Spleen (tissue), 7 donors: ENCODE data around the gene TPTE2.
"Not testable (repeated sequence)": the region's sequence is repeated elsewhere in the genome, so short reads cannot be mapped to it uniquely, and the experiment has no call there.

Source experiments
- POLR2A ChIP-seq, 3 donors: fragments of 450-650 bp; IDR thresholded peaks; one replicate each; pipeline ENCODE4 v1.5.1; 2017; ENCODE audit warnings: antibody characterized with exemption in 3 of 3, mild to moderate bottlenecking in 1 of 3
- POLR2AphosphoS5 ChIP-seq, 3 donors: sonication (generic); formaldehyde crosslinking; IDR thresholded peaks; one replicate each; pipeline ENCODE4 v1.5.1; 2017; ENCODE audit warnings: antibody characterized with exemption in 3 of 3
- TF ChIP-seq, protein P1 (sequence below), 11 experiments: fragments of 200-600 bp in 7 of 11; fragments of 450-650 bp in 4 of 11; sonication (generic) in 4 of 11; IDR thresholded peaks in 8 of 11; conservative IDR thresholded peaks in 3 of 11; 1 replicate in 7 of 11; 2 replicates in 4 of 11; pipeline versions ENCODE4 v1.4.0 to v1.8.0; 2016 to 2021; ENCODE audit warnings: antibody characterized with exemption in 11 of 11, inconsistent platforms in 4 of 11, mild to moderate bottlenecking in 1 of 11
- donor health status: DM: no; HTN: no; CAD: no; lungs with moderate emphysema.
- donor health status: DM: no; HTN: no; CAD: no.
- donor health status: DM: no; HTN: no; CAD: no.

DNA sequence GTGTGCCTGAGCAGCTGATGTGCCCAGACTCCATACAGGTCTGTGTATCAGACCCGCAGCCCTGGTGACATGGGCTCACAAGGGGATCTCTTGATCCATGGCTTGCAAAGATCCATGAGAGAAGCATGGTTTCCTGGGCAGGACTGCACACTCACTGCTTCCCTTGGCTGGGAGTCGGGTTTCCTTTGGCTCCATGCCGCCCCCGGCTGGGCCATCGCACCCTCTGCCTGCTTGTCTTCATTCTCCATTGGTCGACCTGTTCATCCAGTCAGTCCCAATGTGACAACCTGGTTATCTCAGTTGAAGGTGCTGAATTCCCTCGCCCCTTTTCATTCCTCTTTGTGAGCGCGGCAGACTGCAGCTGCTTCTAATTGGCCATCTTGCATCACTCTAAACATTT, 101.2 kb downstream of the TPTE2 start:
- TF ChIP-seq, protein P1, sequence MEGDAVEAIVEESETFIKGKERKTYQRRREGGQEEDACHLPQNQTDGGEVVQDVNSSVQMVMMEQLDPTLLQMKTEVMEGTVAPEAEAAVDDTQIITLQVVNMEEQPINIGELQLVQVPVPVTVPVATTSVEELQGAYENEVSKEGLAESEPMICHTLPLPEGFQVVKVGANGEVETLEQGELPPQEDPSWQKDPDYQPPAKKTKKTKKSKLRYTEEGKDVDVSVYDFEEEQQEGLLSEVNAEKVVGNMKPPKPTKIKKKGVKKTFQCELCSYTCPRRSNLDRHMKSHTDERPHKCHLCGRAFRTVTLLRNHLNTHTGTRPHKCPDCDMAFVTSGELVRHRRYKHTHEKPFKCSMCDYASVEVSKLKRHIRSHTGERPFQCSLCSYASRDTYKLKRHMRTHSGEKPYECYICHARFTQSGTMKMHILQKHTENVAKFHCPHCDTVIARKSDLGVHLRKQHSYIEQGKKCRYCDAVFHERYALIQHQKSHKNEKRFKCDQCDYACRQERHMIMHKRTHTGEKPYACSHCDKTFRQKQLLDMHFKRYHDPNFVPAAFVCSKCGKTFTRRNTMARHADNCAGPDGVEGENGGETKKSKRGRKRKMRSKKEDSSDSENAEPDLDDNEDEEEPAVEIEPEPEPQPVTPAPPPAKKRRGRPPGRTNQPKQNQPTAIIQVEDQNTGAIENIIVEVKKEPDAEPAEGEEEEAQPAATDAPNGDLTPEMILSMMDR (IDR thresholded peaks at IDR 0.05 in 8 of 11, conservative IDR thresholded peaks at IDR 0.05 in 3 of 11): not testable (repeated sequence)
- TF ChIP-seq POLR2AphosphoS5, POLR2A (IDR thresholded peaks at IDR 0.05): not testable (repeated sequence)
